ENCODE data around the gene SAMD4A.
A peak's percentile ranks its signal among the peaks of the same experiment; 100 is the strongest.
"Not testable (repeated sequence)": the region's sequence is repeated elsewhere in the genome, so short reads cannot be mapped to it uniquely, and the experiment has no call there.

Gene SAMD4A

GRCh38 chr14:54597795-54598443 is 31.0 kb downstream of the SAMD4A start:
- ATAC-seq: no peak
- DNase-seq: no peak

GRCh38 chr14:54599966-54600716 is 33.2 kb downstream of the SAMD4A start:
- ATAC-seq (no peak), DNase-seq (no peak)

- no peak for DNase-seq
- no peak for ATAC-seq
These were observed 33.8 kb downstream of the SAMD4A start for GRCh38 chr14:54600717-54601109.

- DNase-seq (no peak), ATAC-seq (no peak)
These were observed 36.4 kb downstream of the SAMD4A start for GRCh38 chr14:54603362-54603761.

- ATAC-seq (no peak), DNase-seq (no peak)
These were observed 39.2 kb downstream of the SAMD4A start for GRCh38 chr14:54606178-54606577.

GRCh38 chr14:54606631-54607133 is 39.8 kb downstream of the SAMD4A start:
- DNase-seq (no peak), ATAC-seq (no peak)

- DNase-seq: no peak
- ATAC-seq: no peak
These were observed 42.6 kb downstream of the SAMD4A start for GRCh38 chr14:54609576-54609975.

- DNase-seq (no peak), ATAC-seq (no peak)
These were observed 43.4 kb downstream of the SAMD4A start for GRCh38 chr14:54610051-54610977.

- DNase-seq (no peak), ATAC-seq (no peak)
These were observed 47.4 kb downstream of the SAMD4A start for GRCh38 chr14:54614296-54614695.

GRCh38 chr14:54617467-54617866 is 50.5 kb downstream of the SAMD4A start:
- DNase-seq: no peak
- ATAC-seq: peak; percentile 86

GRCh38 chr14:54621686-54622085 is 54.8 kb downstream of the SAMD4A start:
- ATAC-seq: no peak
- no peak for DNase-seq

GRCh38 chr14:54622192-54622958 is 55.4 kb downstream of the SAMD4A start:
- ATAC-seq (peak; percentile 89), DNase-seq (peak; percentile 60)

GRCh38 chr14:54623279-54624004 is 56.5 kb downstream of the SAMD4A start:
- DNase-seq (no peak), ATAC-seq (no peak)

- DNase-seq, ATAC-seq: not testable (repeated sequence)
These were observed 57.1 kb downstream of the SAMD4A start for GRCh38 chr14:54624005-54624358.

GRCh38 chr14:54625112-54625511 is 58.2 kb downstream of the SAMD4A start:
- ATAC-seq (no peak), DNase-seq (no peak)

GRCh38 chr14:54627219-54627539 is 60.3 kb downstream of the SAMD4A start:
- no peak for DNase-seq
- no peak for ATAC-seq

GRCh38 chr14:54627540-54628363 is 60.8 kb downstream of the SAMD4A start:
- peak; percentile 67 for ATAC-seq
- peak; percentile 33 for DNase-seq

- no peak for ATAC-seq
- DNase-seq: no peak
These were observed 62.3 kb downstream of the SAMD4A start for GRCh38 chr14:54629183-54629582.

- DNase-seq (no peak), ATAC-seq (no peak)
These were observed 62.9 kb downstream of the SAMD4A start for GRCh38 chr14:54629635-54630360.

- no peak for ATAC-seq
These were observed 64.1 kb downstream of the SAMD4A start for GRCh38 chr14:54631016-54631415.

More at GRCh38 chr14:54631016-54631415, 64.1 kb downstream of the SAMD4A start:
- DNase-seq: no peak

All from stimulated activated naive CD8-positive, alpha-beta T cell treated with anti-CD3 and anti-CD28 coated beads, Interleukin-15, Interleukin-2, amounts not matched to agents 100 U/mL and 50 U/mL, for 24 hours (primary cell).